B cell (primary cell): ENCODE data around the gene MOB2.

ENCODE experiments used
- EZH2 ChIP-seq: IDR thresholded peaks from 2 replicates; pipeline ENCODE4 v1.6.1; 2012; ENCODE audit warnings: borderline replicate concordance, low read depth, mild to moderate bottlenecking, moderate library complexity, low read length; ENCODE audit not compliant: insufficient read depth, poor library complexity, severe bottlenecking
- TF ChIP-seq, protein P1 (sequence below): fragments of 200-600 bp; IDR thresholded peaks from one replicate; pipeline ENCODE4 v1.8.0; 2022; ENCODE audit warnings: antibody characterized with exemption, mild to moderate bottlenecking

DNA sequence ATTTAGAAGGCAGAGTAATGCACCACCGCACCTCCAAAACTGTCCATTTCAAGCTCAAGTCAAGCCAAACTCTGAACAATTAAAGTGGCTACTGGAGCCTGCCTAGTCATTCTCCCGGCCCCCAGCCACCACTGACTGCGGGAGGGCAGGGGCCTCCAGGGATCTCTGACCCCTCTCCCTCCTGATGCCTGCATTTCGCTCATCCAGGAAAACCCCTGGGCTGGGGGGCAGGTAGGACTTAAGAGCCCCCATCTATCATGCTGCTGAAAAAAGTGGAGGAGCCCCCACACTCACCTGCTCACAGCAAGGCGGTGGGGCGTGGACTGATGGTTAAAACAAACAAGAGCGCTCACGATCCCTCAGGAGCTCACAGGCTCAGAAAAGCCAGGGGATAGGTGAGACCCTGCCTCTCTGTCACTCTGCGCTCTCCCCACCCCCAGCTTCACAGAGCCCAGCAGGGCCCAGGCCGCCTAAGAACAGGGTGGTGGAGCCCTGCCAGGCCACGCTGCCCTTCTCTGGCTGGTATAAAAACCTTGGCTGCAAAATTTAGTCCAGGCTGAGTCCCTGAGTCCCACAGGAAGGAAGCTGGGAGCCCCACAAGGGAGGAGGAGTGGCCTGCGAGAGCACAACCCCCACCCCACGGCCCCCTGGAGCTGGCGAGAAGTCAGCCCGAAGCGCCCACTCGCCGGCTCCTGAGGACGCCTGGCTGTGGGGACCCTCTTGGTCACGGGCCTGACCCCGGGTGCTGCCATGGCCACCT lies 21.0 kb upstream of the MOB2 start:
- TF ChIP-seq, protein P1, sequence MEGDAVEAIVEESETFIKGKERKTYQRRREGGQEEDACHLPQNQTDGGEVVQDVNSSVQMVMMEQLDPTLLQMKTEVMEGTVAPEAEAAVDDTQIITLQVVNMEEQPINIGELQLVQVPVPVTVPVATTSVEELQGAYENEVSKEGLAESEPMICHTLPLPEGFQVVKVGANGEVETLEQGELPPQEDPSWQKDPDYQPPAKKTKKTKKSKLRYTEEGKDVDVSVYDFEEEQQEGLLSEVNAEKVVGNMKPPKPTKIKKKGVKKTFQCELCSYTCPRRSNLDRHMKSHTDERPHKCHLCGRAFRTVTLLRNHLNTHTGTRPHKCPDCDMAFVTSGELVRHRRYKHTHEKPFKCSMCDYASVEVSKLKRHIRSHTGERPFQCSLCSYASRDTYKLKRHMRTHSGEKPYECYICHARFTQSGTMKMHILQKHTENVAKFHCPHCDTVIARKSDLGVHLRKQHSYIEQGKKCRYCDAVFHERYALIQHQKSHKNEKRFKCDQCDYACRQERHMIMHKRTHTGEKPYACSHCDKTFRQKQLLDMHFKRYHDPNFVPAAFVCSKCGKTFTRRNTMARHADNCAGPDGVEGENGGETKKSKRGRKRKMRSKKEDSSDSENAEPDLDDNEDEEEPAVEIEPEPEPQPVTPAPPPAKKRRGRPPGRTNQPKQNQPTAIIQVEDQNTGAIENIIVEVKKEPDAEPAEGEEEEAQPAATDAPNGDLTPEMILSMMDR, result no peak
- TF ChIP-seq EZH2, result no peak
